GM15510 (cell line): Measurements from ENCODE around the gene PPP4R1.

Source experiments
- POLR2A ChIP-seq: IDR thresholded peaks from 3 replicates; pipeline ENCODE4 v1.6.1; 2011; ENCODE audit warnings: borderline replicate concordance; ENCODE audit not compliant: insufficient read length; ENCODE audit errors: extremely low read depth

The PPP4R1 gene

GRCh38 chr18:9519399-9519798, 95.0 kb downstream of the PPP4R1 start:
- TF ChIP-seq POLR2A, result no peak

GRCh38 chr18:9517869-9518268, 96.5 kb downstream of the PPP4R1 start:
- TF ChIP-seq POLR2A, result no peak

GRCh38 chr18:9516437-9517064, 97.8 kb downstream of the PPP4R1 start:
- TF ChIP-seq POLR2A, result no peak

- TF ChIP-seq POLR2A, result no peak
Measured at GRCh38 chr18:9513971-9514512, 100.3 kb downstream of the PPP4R1 start.

- TF ChIP-seq POLR2A, result no peak
Measured at GRCh38 chr18:9508446-9509025, 105.8 kb downstream of the PPP4R1 start.

- TF ChIP-seq POLR2A, result no peak
Measured at GRCh38 chr18:9507565-9508088, 106.7 kb downstream of the PPP4R1 start.

- no peak for TF ChIP-seq POLR2A
Measured at GRCh38 chr18:9506046-9506792, 108.1 kb downstream of the PPP4R1 start.
